Neural cell (in vitro differentiated cells): ENCODE results near the gene HERC3. TPM values are rescaled to one million over a fixed set of nuclear protein-coding genes. Genes with fewer than 3 reads are reported as not detected.

Source experiments
- H2AFZ ChIP-seq: fragments of 200-600, 300-800 bp; sonication (generic), shearing (Covaris generic); 2 replicates; pipeline ENCODE4 v1.6.0; 2014; ENCODE audit warnings: low read depth, mild to moderate bottlenecking, antibody characterized with exemption, low read length, moderate library complexity
- H3F3A ChIP-seq: fragments of 200-600 bp; shearing (Covaris generic); 2 replicates; pipeline ENCODE4 v1.6.1; 2016; ENCODE audit warnings: mild to moderate bottlenecking, moderate library complexity, mixed read lengths, antibody characterized with exemption, low read length; ENCODE audit not compliant: insufficient read depth, poor library complexity, severe bottlenecking
- H3K27ac ChIP-seq: fragments of 200-600, 300-800 bp; sonication (generic), shearing (Covaris generic); 2 replicates; pipeline ENCODE4 v1.5.1; 2014; ENCODE audit warnings: mild to moderate bottlenecking, low read length, moderate library complexity
- H3K27me3 ChIP-seq: fragments of 300-800, 200-600 bp; sonication (generic), shearing (Covaris generic); 2 replicates; pipeline ENCODE4 v1.6.0; 2014; ENCODE audit warnings: mild to moderate bottlenecking, low read depth, low read length, moderate library complexity; ENCODE audit not compliant: insufficient read depth
- H3K36me3 ChIP-seq: fragments of 300-800, 200-600 bp; sonication (generic), shearing (Covaris generic); 2 replicates; pipeline ENCODE4 v1.5.1; 2014; ENCODE audit warnings: mild to moderate bottlenecking, antibody characterized with exemption, low read length, moderate library complexity; ENCODE audit not compliant: insufficient read depth
- H3K4me2 ChIP-seq: fragments of 300-800, 200-600 bp; sonication (generic), shearing (Covaris generic); 2 replicates; pipeline ENCODE4 v1.6.0; 2014; ENCODE audit warnings: mild to moderate bottlenecking, low read length
- H3K4me3 ChIP-seq: fragments of 300-800, 200-600 bp; sonication (generic), shearing (Covaris generic); 2 replicates; pipeline ENCODE4 v1.5.1; 2014; ENCODE audit warnings: mild to moderate bottlenecking, low read length, moderate library complexity
- H3K79me2 ChIP-seq: fragments of 200-600 bp; shearing (Covaris generic); replicated peaks from 2 replicates; pipeline ENCODE4 v1.6.0; 2014; ENCODE audit warnings: mild to moderate bottlenecking, low read length, moderate library complexity; ENCODE audit not compliant: insufficient read depth
- H3K9ac ChIP-seq: fragments of 300-800, 200-600 bp; sonication (generic), shearing (Covaris generic); 2 replicates; pipeline ENCODE4 v1.6.1; 2016; ENCODE audit warnings: mild to moderate bottlenecking, low read length, mixed read lengths
- H3K9me2 ChIP-seq: fragments of 200-600 bp; shearing (Covaris generic); 2 replicates; pipeline ENCODE4 v1.6.1; 2016; ENCODE audit warnings: mild to moderate bottlenecking, low read length, mixed read lengths; ENCODE audit not compliant: insufficient read depth
- H3K9me3 ChIP-seq: fragments of 200-600, 300-800 bp; sonication (generic), shearing (Covaris generic); 2 replicates; pipeline ENCODE4 v1.6.1; 2016; ENCODE audit warnings: mild to moderate bottlenecking, mixed run types, low read length, moderate library complexity, mixed read lengths
- H4K20me1 ChIP-seq: fragments of 200-600 bp; shearing (Covaris generic); 2 replicates; pipeline ENCODE4 v1.6.1; 2016; ENCODE audit warnings: mild to moderate bottlenecking, mixed run types; ENCODE audit not compliant: insufficient read depth
- EP300 ChIP-seq: fragments of 450-650 bp; conservative IDR thresholded peaks from 2 replicates; pipeline ENCODE4 v1.6.1; 2014; ENCODE audit warnings: antibody characterized with exemption, mild to moderate bottlenecking, moderate library complexity; ENCODE audit not compliant: poor library complexity, severe bottlenecking
- EZH2 ChIP-seq: fragments of 200-600, 300-800 bp; shearing (Covaris generic), sonication (generic); IDR thresholded peaks from 2 replicates; pipeline ENCODE4 v1.6.1; 2014; ENCODE audit warnings: antibody characterized with exemption, low read length, borderline replicate concordance, mild to moderate bottlenecking; ENCODE audit not compliant: insufficient read depth, poor library complexity, severe bottlenecking
- MXI1 ChIP-seq: fragments of 450-650 bp; conservative IDR thresholded peaks from 2 replicates; pipeline ENCODE4 v1.6.1; 2014; ENCODE audit warnings: antibody characterized with exemption, mild to moderate bottlenecking; ENCODE audit not compliant: poor library complexity, severe bottlenecking
- POLR2AphosphoS5 ChIP-seq: IDR thresholded peaks from 2 replicates; pipeline ENCODE4 v1.6.1; 2012
- RAD21 ChIP-seq: fragments of 450-650 bp; conservative IDR thresholded peaks from 2 replicates; pipeline ENCODE4 v1.6.1; 2014; ENCODE audit warnings: antibody characterized with exemption, mild to moderate bottlenecking, moderate library complexity
- SMC3 ChIP-seq: fragments of 450-650 bp; conservative IDR thresholded peaks from 2 replicates; pipeline ENCODE4 v1.6.1; 2014; ENCODE audit warnings: antibody characterized with exemption, mild to moderate bottlenecking, moderate library complexity; ENCODE audit not compliant: poor library complexity
- TAF1 ChIP-seq: IDR thresholded peaks from 2 replicates; pipeline ENCODE4 v1.6.1; 2012; ENCODE audit warnings: low read depth
- polyA plus RNA-seq: library from polyadenylated mRNA; depleted of rRNA; stranded (reverse); fragments of >200 nt; gene quantifications from 2 replicates; pipeline ENCODE4 v1.2.3, GENCODE V29; 2014
- TF ChIP-seq, protein P1 (sequence below): IDR thresholded peaks from 2 replicates; pipeline ENCODE4 v1.6.1; 2012; ENCODE audit warnings: borderline replicate concordance
- TF ChIP-seq, protein P2 (sequence below): fragments of 450-650 bp; IDR thresholded peaks from 2 replicates; pipeline ENCODE4 v1.5.1; 2014; ENCODE audit warnings: antibody characterized with exemption, mild to moderate bottlenecking, moderate library complexity; ENCODE audit not compliant: poor library complexity, severe bottlenecking

The HERC3 gene
- polyA plus RNA-seq, 1 donor from 2014 or later, result 49.2 TPM

DNA sequence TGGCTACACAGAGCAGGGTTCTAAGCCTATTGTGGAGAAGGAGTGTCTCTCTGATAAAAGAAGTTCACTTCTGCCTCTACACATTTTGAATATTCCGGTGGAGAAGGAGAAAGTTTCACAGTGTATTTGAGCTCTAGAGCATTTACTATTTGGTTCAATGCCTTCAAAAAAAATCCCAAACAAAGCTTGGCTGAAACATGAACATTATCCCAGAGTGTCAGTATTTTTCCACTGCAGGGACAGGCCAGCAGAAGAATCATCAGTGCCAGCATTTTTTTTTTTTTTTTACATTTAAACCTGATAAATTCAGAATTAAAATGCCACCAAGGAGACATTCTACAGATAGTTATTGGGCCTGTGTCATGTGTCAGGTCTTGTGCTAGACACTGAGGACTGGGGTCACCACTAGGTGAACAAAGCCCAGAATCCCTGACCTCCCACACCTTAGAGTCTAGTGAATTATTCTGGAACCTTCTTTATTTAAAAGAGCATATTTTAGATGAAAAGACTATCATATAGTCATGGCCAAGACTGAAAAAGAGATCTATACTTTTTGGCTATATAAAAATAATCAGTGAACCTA, 153.4 kb downstream of the HERC3 start:
- Histone ChIP-seq H3K79me2 (no peaks in the 10 kb centered on the region), H3K36me3 (peaks cover 2% of the 10 kb centered on the region), H3K27ac (no peak overlapping the region), H3K9ac (no peak overlapping the region), H3F3A (no peaks in the 10 kb centered on the region), H3K27me3 (no peaks in the 10 kb centered on the region), H3K9me3 (no peaks in the 10 kb centered on the region), H3K4me3 (no peak overlapping the region), H2AFZ (no peak overlapping the region), H3K4me2 (no peak overlapping the region), H3K9me2 (no peaks in the 10 kb centered on the region), H4K20me1 (no peaks in the 10 kb centered on the region)
- TF ChIP-seq MXI1 (no peak), TAF1 (no peak), SMC3 (no peak), EZH2 (no peak), RAD21 (no peak)
- TF ChIP-seq, protein P1, sequence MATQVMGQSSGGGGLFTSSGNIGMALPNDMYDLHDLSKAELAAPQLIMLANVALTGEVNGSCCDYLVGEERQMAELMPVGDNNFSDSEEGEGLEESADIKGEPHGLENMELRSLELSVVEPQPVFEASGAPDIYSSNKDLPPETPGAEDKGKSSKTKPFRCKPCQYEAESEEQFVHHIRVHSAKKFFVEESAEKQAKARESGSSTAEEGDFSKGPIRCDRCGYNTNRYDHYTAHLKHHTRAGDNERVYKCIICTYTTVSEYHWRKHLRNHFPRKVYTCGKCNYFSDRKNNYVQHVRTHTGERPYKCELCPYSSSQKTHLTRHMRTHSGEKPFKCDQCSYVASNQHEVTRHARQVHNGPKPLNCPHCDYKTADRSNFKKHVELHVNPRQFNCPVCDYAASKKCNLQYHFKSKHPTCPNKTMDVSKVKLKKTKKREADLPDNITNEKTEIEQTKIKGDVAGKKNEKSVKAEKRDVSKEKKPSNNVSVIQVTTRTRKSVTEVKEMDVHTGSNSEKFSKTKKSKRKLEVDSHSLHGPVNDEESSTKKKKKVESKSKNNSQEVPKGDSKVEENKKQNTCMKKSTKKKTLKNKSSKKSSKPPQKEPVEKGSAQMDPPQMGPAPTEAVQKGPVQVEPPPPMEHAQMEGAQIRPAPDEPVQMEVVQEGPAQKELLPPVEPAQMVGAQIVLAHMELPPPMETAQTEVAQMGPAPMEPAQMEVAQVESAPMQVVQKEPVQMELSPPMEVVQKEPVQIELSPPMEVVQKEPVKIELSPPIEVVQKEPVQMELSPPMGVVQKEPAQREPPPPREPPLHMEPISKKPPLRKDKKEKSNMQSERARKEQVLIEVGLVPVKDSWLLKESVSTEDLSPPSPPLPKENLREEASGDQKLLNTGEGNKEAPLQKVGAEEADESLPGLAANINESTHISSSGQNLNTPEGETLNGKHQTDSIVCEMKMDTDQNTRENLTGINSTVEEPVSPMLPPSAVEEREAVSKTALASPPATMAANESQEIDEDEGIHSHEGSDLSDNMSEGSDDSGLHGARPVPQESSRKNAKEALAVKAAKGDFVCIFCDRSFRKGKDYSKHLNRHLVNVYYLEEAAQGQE, result no peak
- TF ChIP-seq, protein P2, sequence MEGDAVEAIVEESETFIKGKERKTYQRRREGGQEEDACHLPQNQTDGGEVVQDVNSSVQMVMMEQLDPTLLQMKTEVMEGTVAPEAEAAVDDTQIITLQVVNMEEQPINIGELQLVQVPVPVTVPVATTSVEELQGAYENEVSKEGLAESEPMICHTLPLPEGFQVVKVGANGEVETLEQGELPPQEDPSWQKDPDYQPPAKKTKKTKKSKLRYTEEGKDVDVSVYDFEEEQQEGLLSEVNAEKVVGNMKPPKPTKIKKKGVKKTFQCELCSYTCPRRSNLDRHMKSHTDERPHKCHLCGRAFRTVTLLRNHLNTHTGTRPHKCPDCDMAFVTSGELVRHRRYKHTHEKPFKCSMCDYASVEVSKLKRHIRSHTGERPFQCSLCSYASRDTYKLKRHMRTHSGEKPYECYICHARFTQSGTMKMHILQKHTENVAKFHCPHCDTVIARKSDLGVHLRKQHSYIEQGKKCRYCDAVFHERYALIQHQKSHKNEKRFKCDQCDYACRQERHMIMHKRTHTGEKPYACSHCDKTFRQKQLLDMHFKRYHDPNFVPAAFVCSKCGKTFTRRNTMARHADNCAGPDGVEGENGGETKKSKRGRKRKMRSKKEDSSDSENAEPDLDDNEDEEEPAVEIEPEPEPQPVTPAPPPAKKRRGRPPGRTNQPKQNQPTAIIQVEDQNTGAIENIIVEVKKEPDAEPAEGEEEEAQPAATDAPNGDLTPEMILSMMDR, result no peak

DNA sequence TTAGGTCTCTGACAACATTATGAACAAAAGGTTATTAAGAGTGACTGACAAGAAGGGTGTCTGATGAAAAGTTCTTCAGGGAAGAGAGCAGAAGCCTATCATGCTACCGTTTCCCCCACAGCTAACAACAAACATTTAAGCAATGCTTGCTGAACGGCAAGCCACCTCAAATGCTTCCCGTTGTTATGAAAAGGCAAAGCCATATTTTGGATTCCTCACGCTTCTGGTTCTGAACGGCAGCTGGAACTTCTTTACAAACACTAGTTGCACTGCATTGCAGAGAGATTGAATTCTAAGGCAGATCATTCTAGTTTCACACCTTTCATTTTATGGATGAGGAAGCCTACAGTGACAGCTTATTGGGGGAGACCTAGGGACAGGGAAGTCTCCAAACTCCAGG, 153.9 kb downstream of the HERC3 start:
- no peaks in the 10 kb centered on the region for H3K79me2 ChIP-seq
- H2AFZ ChIP-seq, result no peak overlapping the region
- H3K36me3 ChIP-seq, result peaks cover 2% of the 10 kb centered on the region
- no peak overlapping the region for H3K27ac ChIP-seq
- H4K20me1 ChIP-seq, result no peaks in the 10 kb centered on the region
- no peak overlapping the region for H3K4me2 ChIP-seq
- no peak overlapping the region for H3K4me3 ChIP-seq
- H3K9me2 ChIP-seq, result no peaks in the 10 kb centered on the region
- no peaks in the 10 kb centered on the region for H3K27me3 ChIP-seq
- no peaks in the 10 kb centered on the region for H3K9me3 ChIP-seq
- TF ChIP-seq MXI1 (no peak), POLR2AphosphoS5 (no peak), RAD21 (no peak), SMC3 (no peak), EZH2 (no peak), TAF1 (no peak), EP300 (no peak)
- TF ChIP-seq, protein P1, result no peak
- TF ChIP-seq, protein P2, result no peak
- no peaks in the 10 kb centered on the region for H3F3A ChIP-seq
- H3K9ac ChIP-seq, result no peak overlapping the region
